Hepatocyte (in vitro differentiated cells): Measurements from ENCODE around the gene ZFYVE19. TPM values are rescaled to one million over a fixed set of nuclear protein-coding genes. Genes with fewer than 3 reads are reported as not detected.

Experiments
- DNase-seq: peaks from one replicate; pipeline ENCODE4 v3.0.0-alpha.2; 2016; ENCODE audit warnings: low spot score
- H2AFZ ChIP-seq: fragments of 200-600 bp; sonication (generic); 2 replicates; pipeline ENCODE4 v1.6.0; 2016; ENCODE audit warnings: antibody characterized with exemption, mild to moderate bottlenecking
- H3K27ac ChIP-seq: fragments of 200-600 bp; sonication (generic); 2 replicates; pipeline ENCODE4 v1.5.1; 2016; ENCODE audit warnings: mild to moderate bottlenecking
- H3K27me3 ChIP-seq: fragments of 200-600 bp; sonication (generic); 2 replicates; pipeline ENCODE4 v1.6.1; 2016
- H3K36me3 ChIP-seq: fragments of 200-600 bp; sonication (generic); replicated peaks from 2 replicates; pipeline ENCODE4 v1.5.1; 2016; ENCODE audit warnings: low read depth; ENCODE audit not compliant: insufficient read depth
- H3K4me1 ChIP-seq: fragments of 200-600 bp; sonication (generic); 2 replicates; pipeline ENCODE4 v1.5.1; 2016; ENCODE audit warnings: mild to moderate bottlenecking, moderate library complexity; ENCODE audit not compliant: insufficient read depth
- H3K4me2 ChIP-seq: fragments of 200-600 bp; sonication (generic); 2 replicates; pipeline ENCODE4 v1.6.0; 2016
- H3K4me3 ChIP-seq: fragments of 200-600 bp; sonication (generic); 2 replicates; pipeline ENCODE4 v1.5.1; 2016; ENCODE audit warnings: mild to moderate bottlenecking
- H3K79me2 ChIP-seq: fragments of 200-600 bp; sonication (generic); 2 replicates; pipeline ENCODE4 v1.6.0; 2017; ENCODE audit warnings: mild to moderate bottlenecking
- H3K9me2 ChIP-seq: fragments of 200-600 bp; sonication (generic); replicated peaks from 2 replicates; pipeline ENCODE4 v1.6.0; 2017; ENCODE audit warnings: mild to moderate bottlenecking; ENCODE audit not compliant: insufficient read depth
- H3K9me3 ChIP-seq: fragments of 200-600 bp; sonication (generic); 2 replicates; pipeline ENCODE4 v1.5.1; 2016; ENCODE audit warnings: low read depth, mild to moderate bottlenecking
- H4K20me1 ChIP-seq: fragments of 200-600 bp; sonication (generic); 2 replicates; pipeline ENCODE4 v1.6.0; 2016; ENCODE audit warnings: mild to moderate bottlenecking; ENCODE audit not compliant: insufficient read depth, poor library complexity, severe bottlenecking
- CTCF ChIP-seq: fragments of 200-600 bp; sonication (generic); IDR thresholded peaks from 2 replicates; pipeline ENCODE4 v1.5.1; 2016; ENCODE audit warnings: antibody characterized with exemption, mild to moderate bottlenecking; ENCODE audit not compliant: poor library complexity
- EZH2 ChIP-seq: fragments of 200-600 bp; sonication (generic); IDR thresholded peaks from 2 replicates; pipeline ENCODE4 v1.6.1; 2016; ENCODE audit warnings: antibody characterized with exemption, mild to moderate bottlenecking, borderline replicate concordance
- EZH2phosphoT487 ChIP-seq: fragments of 200-600 bp; sonication (generic); IDR thresholded peaks from one replicate; pipeline ENCODE4 v1.6.1; 2018; ENCODE audit warnings: antibody characterized with exemption, mild to moderate bottlenecking, low read depth, moderate library complexity; ENCODE audit not compliant: unreplicated experiment, severe bottlenecking
- WGBS: methylation state at CpG from one replicate; pipeline ENCODE4 v1.1.6; 2016; ENCODE audit warnings: low lambda C conversion rate; ENCODE audit errors: missing lambda C conversion rate; 5-methylcytosine and 5-hydroxymethylcytosine counted together
- polyA plus RNA-seq: library from polyadenylated mRNA; unstranded; fragments of >200 nt; fragmentation: Nextera tagmentation; extraction: Ambion mirVana; gene quantifications from 2 replicates; pipeline ENCODE4 v1.2.1, GENCODE V29; 2016
- total RNA-seq: library from RNA; depleted of rRNA; stranded (reverse); fragments of >200 nt; gene quantifications from 2 replicates; pipeline ENCODE4 v1.2.3, GENCODE V29; 2014

The ZFYVE19 gene
- total and polyA plus RNA-seq, 2 experiments from 2014 or later: 25.4 to 25.6 TPM

DNA sequence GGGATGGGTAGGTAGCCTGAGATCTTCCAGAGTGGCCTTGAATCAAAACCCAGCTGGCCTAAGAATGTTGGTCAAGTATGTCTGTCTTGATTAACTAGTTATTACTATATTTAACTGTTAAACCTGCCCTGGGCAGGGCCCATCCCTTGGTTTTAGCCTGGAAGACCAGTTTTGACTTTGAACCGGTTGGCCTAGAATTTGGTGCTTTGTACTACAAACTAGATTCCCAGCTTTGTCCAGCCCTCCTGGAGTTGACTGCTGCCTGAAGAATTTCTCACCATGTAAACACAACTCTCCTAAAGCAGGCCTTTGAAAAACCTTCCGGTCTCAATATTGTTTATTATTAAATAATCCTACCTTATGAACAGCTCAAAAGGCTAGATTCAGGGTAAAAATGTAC, 21.1 kb upstream of the ZFYVE19 start:
- no peak for TF ChIP-seq EZH2
- no peak for TF ChIP-seq CTCF
- no peak for TF ChIP-seq EZH2phosphoT487
- H3K79me2 ChIP-seq: peaks cover 44% of the 10 kb centered on the region
- H3K4me2 ChIP-seq: no peak overlapping the region
- peak overlapping the region; percentile 83 for H3K27ac ChIP-seq
- H3K36me3 ChIP-seq: no peaks in the 10 kb centered on the region
- no peak overlapping the region for H2AFZ ChIP-seq
- peaks cover 16% of the 10 kb centered on the region for H3K4me1 ChIP-seq
- no peak for DNase-seq
- no peaks in the 10 kb centered on the region for H3K9me3 ChIP-seq
- no peak overlapping the region for H3K4me3 ChIP-seq
- H4K20me1 ChIP-seq: no peaks in the 10 kb centered on the region
- 70% methylated on average over 2 of the region's 2 CpGs for WGBS
- no peaks in the 10 kb centered on the region for H3K27me3 ChIP-seq
- no peaks in the 10 kb centered on the region for H3K9me2 ChIP-seq

DNA sequence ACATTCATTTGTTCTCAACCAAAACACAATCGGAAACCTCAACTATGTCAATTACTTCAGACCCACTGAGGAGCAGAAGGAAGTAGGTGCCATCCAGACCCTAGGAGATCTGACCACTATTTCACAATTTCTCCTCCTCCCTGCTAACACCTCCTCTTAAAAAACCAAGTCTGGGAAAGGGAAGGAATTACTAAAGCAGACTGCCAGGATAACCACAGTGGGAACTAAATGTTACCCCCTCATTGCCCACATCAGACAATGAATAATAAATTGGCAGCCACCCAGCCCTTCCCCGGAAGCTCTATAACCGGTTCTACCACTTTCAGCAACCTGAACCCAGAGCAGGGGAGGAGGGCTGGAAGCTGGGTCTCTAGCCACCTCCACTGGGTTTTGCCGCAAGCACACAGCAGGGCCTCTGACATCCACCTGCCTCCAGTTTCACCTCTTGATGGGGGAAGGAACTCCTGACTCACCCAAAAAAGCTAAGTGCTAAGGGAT, 19.5 kb upstream of the ZFYVE19 start:
- WGBS: 35% methylated on average over 4 of the region's 4 CpGs

GRCh38 chr15:40787991-40788390, 18.9 kb upstream of the ZFYVE19 start:
- Histone ChIP-seq H3K79me2 (peaks cover 47% of the 10 kb centered on the region), H3K9me2 (no peaks in the 10 kb centered on the region), H3K27ac (peak overlapping the region; percentile 83), H2AFZ (no peak overlapping the region), H3K27me3 (no peaks in the 10 kb centered on the region), H3K36me3 (no peaks in the 10 kb centered on the region), H3K4me2 (peak overlapping the region; percentile 12), H3K9me3 (no peaks in the 10 kb centered on the region), H3K4me3 (no peak overlapping the region), H3K4me1 (peaks cover 17% of the 10 kb centered on the region), H4K20me1 (no peaks in the 10 kb centered on the region)
- no peak for DNase-seq
- TF ChIP-seq EZH2 (no peak), CTCF (no peak), EZH2phosphoT487 (no peak)
- WGBS: 73% methylated on average over 6 of the region's 6 CpGs

More for the DNA sequence above, 19.5 kb upstream of the ZFYVE19 start:
- no peaks in the 10 kb centered on the region for H4K20me1 ChIP-seq
- H3K79me2 ChIP-seq: peaks cover 49% of the 10 kb centered on the region
- H2AFZ ChIP-seq: no peak overlapping the region
- no peaks in the 10 kb centered on the region for H3K36me3 ChIP-seq
- H3K4me3 ChIP-seq: no peak overlapping the region
- H3K4me2 ChIP-seq: peak overlapping the region; percentile 12
- H3K9me3 ChIP-seq: no peaks in the 10 kb centered on the region
- TF ChIP-seq CTCF: no peak
- TF ChIP-seq EZH2phosphoT487: no peak
- no peak for TF ChIP-seq EZH2
- peak overlapping the region; percentile 83 for H3K27ac ChIP-seq
- DNase-seq: peak; percentile 64
- H3K9me2 ChIP-seq: no peaks in the 10 kb centered on the region
- peaks cover 16% of the 10 kb centered on the region for H3K4me1 ChIP-seq
- H3K27me3 ChIP-seq: no peaks in the 10 kb centered on the region
